Gastroesophageal sphincter (tissue), 4 donors: ENCODE measurements around the gene HEPHL1. TPM values are rescaled to one million over a fixed set of nuclear protein-coding genes. Genes with fewer than 3 reads are reported as not detected.
"Not testable (repeated sequence)": the region's sequence is repeated elsewhere in the genome, so short reads cannot be mapped to it uniquely, and the experiment has no call there.

Source experiments
- ATAC-seq: fragments of 150-250 bp; one replicate; pipeline ENCODE4 v1.9.1; 2016; ENCODE audit warnings: mild to moderate bottlenecking, moderate library complexity
- H3K27ac ChIP-seq, 4 donors: fragments of 200-600 bp; sonication (generic) in 3 of 4; 1 replicate in 3 of 4; 2 replicates in 1 of 4; pipeline ENCODE4 v1.5.1; 2016 to 2019
- H3K27me3 ChIP-seq: fragments of 200-600 bp; sonication (generic); one replicate; pipeline ENCODE4 v1.5.1; 2019
- H3K36me3 ChIP-seq, 2 donors: fragments of 200-600 bp; sonication (generic); one replicate each; pipeline ENCODE4 v1.5.1; 2019; ENCODE audit warnings: control low read depth in 1 of 2
- H3K4me1 ChIP-seq, 3 donors: fragments of 200-600 bp; sonication (generic); 1 replicate in 2 of 3; 2 replicates in 1 of 3; pipeline ENCODE4 v1.5.1; 2016 to 2019; ENCODE audit warnings: control low read depth in 2 of 3
- H3K4me3 ChIP-seq, 2 donors: fragments of 200-600 bp; sonication (generic); one replicate each; pipeline ENCODE4 v1.5.1; 2019; ENCODE audit warnings: mild to moderate bottlenecking in 1 of 2, moderate library complexity in 1 of 2
- H3K9me3 ChIP-seq, 3 donors: fragments of 200-600 bp; sonication (generic); one replicate each; pipeline ENCODE4 v1.5.1; 2017 to 2019; ENCODE audit warnings: control low read depth in 2 of 3
- CTCF ChIP-seq, 4 experiments: fragments of 200-600 bp in 2 of 4; fragments of 450-650 bp in 2 of 4; sonication (generic) in 1 of 4; IDR thresholded peaks; one replicate each; pipeline ENCODE4 v1.5.1; 2017 to 2019; ENCODE audit warnings: antibody characterized with exemption in 4 of 4, mild to moderate bottlenecking in 2 of 4, moderate library complexity in 2 of 4
- EP300 ChIP-seq: sonication (generic); formaldehyde crosslinking; IDR thresholded peaks from one replicate; pipeline ENCODE4 v1.6.1; 2017; ENCODE audit warnings: antibody characterized with exemption, mild to moderate bottlenecking
- POLR2A ChIP-seq, 2 donors: fragments of 450-650 bp; IDR thresholded peaks; one replicate each; pipeline ENCODE4 v1.6.1; 2017; ENCODE audit warnings: antibody characterized with exemption in 2 of 2, mild to moderate bottlenecking in 2 of 2, moderate library complexity in 1 of 2
- POLR2AphosphoS5 ChIP-seq: sonication (generic); formaldehyde crosslinking; IDR thresholded peaks from one replicate; pipeline ENCODE4 v1.6.1; 2017; ENCODE audit warnings: antibody characterized with exemption
- WGBS, 2 donors: methylation state at CpG; one replicate each; pipeline ENCODE4 v1.1.5; 2018; ENCODE audit warnings: low coverage in 1 of 2; 5-methylcytosine and 5-hydroxymethylcytosine counted together
- total RNA-seq, 4 donors: library from RNA; depleted of rRNA; stranded (reverse); fragments of >200 nt; gene quantifications; one replicate each; pipeline ENCODE4 v1.1.0, GENCODE V29; 2016

Gene HEPHL1
- total RNA-seq = under 1 TPM in 2 of 4 donors, not detected in 2; 0.16 to 0.67 TPM

DNA sequence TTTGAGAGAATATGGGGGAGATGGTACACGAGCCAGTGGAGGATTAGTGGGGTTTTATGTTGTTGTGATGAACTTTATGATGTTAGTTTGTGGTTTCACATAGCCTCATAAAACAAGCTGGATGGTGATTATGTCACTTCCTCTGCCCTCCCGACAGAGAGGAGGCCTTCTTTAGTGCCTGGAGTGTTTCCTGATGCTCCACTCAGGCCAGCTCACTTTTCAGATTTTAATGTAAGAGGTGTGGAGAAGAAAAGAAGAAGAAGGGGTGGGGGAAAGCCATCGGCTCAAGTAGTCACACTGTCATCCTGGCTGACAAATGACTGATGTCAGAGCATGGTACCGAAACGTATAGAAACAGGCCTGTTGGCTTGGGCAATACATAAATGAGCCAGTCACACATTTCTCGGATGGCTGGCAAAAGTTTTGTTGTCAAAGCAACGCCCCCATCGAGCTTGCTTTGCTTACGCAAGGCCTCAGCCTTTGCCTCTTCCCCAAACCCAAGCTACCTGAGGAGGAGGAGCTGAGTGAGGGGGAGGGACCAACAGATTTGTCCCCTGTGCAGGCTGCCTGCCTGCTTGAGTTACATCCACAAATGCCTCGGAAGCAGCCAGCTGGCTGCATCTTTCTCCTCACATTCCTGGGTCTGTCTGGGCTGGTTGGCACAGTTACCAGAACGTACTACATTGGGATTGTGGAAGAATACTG is at the start of gene HEPHL1:
TSS of gene HEPHL1 (plus strand) at position 578 of the 705 bp plus-strand sequence. CDS start at position 593, 15 bp downstream.
- Histone ChIP-seq H3K27me3 (no peaks in the 10 kb centered on the region), H3K36me3 (no peaks in the 10 kb centered on the region), H3K4me1 (no peaks in the 10 kb centered on the region), H3K4me3 (no peak within 1 kb of the TSS), H3K9me3 (peaks cover 0 to 11% (median 0%) of the 10 kb centered on the region in 3 donors), H3K27ac (no peak within 1 kb of the TSS)
- no peak for ATAC-seq
- WGBS, 2 donors = 53 to 57% methylated on average over 7 to 8 of the region's 11 CpGs
- no peak for TF ChIP-seq CTCF (IDR thresholded peaks at IDR 0.05)
- TF ChIP-seq POLR2AphosphoS5 = no peak
- TF ChIP-seq POLR2A (IDR thresholded peaks at IDR 0.05) = no peak
- TF ChIP-seq EP300 = no peak

- Histone ChIP-seq H3K4me3 (no peak overlapping the region), H3K27me3 (no peaks in the 10 kb centered on the region), H3K36me3 (no peaks in the 10 kb centered on the region), H3K27ac (no peak overlapping the region), H3K4me1 (no peaks in the 10 kb centered on the region), H3K9me3 (peaks cover 0 to 22% (median 0%) of the 10 kb centered on the region in 3 donors)
- TF ChIP-seq POLR2A (IDR thresholded peaks at IDR 0.05) = no peak
- TF ChIP-seq POLR2AphosphoS5 = no peak
- TF ChIP-seq EP300 = no peak
- no peak for TF ChIP-seq CTCF (IDR thresholded peaks at IDR 0.05)
- WGBS, 2 donors = no CpG with 5 or more reads among the region's 2 CpGs
- no peak for ATAC-seq
These were observed 48.4 kb upstream of the HEPHL1 start for GRCh38 chr11:93972790-93973189.

DNA sequence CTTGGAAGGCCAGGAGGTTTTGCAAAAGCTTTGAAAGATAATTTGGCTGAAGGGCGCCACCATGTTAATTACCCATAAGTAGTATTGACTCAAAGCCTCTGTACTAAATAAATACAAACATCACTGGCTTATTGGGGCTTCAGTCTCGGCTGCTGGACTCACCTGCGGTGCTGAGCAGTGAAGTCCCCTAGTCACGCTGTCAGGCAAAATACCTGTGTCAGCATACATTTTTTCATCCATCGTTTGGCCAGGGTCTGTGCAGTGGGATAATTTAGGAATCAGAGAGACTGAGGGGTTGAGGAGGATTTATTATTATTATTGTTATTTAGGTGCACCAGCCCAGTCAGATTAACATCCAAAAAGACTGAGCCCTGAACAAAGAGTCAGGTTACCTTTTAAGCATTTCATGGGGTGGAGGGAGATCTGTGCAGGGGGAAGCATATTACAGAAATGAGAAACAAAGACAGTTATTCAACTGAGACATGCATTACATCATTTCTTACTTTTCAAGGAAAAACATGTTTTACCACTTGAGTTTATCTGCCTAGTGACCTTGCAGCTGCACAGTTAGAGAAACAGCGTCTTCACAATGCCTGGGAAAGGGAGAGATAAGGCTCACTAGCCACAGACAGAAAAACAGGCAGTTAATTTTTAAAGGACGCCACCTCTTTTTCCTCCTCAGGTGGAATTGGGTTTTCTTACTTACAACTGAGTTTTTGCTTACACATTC is 47.7 kb upstream of the HEPHL1 start:
- peaks cover 0 to 23% (median 0%) of the 10 kb centered on the region in 3 donors for H3K9me3 ChIP-seq
- not testable (repeated sequence) for H3K27ac ChIP-seq, H3K36me3 ChIP-seq, H3K4me1 ChIP-seq, H3K4me3 ChIP-seq, H3K27me3 ChIP-seq, ATAC-seq
- 47 to 69% methylated on average over 3 to 7 of the region's 7 CpGs for WGBS, 2 donors

- TF ChIP-seq EP300 (no peak), POLR2AphosphoS5 (no peak), CTCF (IDR thresholded peaks at IDR 0.05) (no peak), POLR2A (IDR thresholded peaks at IDR 0.05) (no peak)
- Histone ChIP-seq H3K4me1 (no peaks in the 10 kb centered on the region), H3K36me3 (no peaks in the 10 kb centered on the region), H3K9me3 (peaks cover 0 to 34% (median 0%) of the 10 kb centered on the region in 3 donors), H3K27ac (no peak overlapping the region), H3K4me3 (no peak overlapping the region), H3K27me3 (no peaks in the 10 kb centered on the region)
- no peak for ATAC-seq
These were observed 46.4 kb upstream of the HEPHL1 start for GRCh38 chr11:93974759-93975158.

DNA sequence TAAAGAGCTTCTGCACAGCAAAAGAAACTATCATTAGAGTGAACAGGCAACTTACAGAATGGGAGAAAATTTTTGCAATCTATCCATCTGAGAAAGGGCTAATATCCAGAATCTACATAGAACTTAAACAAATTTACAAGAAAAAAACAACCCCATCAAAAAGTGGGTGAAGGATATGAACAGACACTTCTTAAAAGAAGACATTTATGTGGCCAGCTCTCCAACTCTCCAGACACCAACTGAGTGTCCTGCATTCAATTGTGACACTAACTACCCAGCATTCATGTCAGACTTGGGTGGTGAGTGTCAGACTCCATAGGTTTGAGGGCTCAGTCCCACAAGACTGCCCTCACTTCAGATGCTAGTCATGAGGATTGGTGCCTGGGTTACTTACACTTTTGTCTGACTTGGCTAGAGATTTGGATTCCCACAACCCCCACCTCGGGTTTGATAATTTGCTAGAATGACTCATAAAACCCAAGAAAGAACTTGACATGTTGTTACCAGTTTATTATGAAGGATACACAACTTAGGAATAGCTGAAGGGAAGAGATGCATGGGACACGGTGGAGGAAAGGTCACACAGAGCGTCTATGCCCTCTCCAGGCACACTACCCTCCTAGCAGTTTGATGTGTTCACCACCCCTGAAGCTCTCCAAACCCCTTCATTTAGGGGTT is 44.4 kb upstream of the HEPHL1 start:
- not testable (repeated sequence) for H3K27me3 ChIP-seq, ATAC-seq, H3K27ac ChIP-seq, H3K4me3 ChIP-seq, H3K4me1 ChIP-seq, H3K36me3 ChIP-seq
- 43 to 59% methylated on average over 2 to 3 of the region's 3 CpGs for WGBS, 2 donors
- peaks cover 0 to 34% (median 0%) of the 10 kb centered on the region in 3 donors for H3K9me3 ChIP-seq
